HG02588 (cell line): ENCODE data around the gene TTC27.

Experiments
- ATAC-seq: cut with Tn5 transposase; IDR thresholded peaks from one replicate; pipeline ENCODE4 v1.9.1; 2021; ENCODE audit warnings: mild to moderate bottlenecking, moderate library complexity; ENCODE audit not compliant: unreplicated experiment

The TTC27 gene

GRCh38 chr2:32804205-32804604 lies 176.4 kb downstream of the TTC27 start:
- no peak for ATAC-seq

DNA sequence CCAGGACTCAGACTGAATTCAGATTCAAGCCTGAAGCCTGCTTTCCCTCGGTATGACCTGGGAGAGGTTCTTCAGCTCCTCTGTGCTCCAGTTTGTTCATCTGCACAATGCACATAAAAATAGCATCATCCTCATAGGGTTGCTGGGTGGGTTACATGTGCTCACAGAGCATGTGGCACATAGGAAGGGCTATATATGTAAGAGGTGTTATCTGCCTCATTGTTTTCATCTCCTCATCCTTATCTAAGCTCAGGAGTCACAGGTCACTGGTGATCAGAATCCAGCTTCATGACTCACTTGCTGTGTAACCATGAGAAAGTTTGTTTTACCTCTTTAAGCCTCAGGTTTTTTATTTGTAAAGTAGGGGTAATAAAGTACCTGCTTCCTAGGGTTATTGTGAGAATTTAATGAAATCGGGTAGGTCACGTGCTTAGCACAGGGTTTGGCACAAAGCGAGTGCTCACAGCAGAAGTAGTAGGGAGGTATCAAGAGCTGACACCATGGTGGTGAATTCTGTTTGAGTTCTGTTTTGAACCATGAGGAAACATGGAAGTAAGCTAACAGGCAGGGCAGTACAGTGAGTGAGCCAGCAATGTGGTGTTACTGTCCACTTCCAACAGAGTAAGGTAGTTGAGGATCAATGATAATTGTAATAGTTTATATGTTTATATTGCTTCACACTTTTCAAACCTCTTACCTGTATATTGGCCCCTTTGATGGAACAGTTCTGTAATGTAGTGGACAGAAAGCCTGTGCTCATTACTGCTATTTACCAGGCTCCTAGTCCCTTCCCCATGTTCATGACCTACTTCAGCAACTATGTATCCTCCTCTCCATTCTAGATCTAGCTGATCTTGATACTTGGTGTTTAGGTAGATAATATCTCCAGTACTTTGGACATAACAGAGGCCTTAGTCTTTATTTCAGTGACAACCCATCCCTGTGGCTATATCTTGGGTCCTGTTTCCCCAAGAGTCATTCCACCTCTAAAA lies 177.6 kb downstream of the TTC27 start:
- no peak for ATAC-seq

DNA sequence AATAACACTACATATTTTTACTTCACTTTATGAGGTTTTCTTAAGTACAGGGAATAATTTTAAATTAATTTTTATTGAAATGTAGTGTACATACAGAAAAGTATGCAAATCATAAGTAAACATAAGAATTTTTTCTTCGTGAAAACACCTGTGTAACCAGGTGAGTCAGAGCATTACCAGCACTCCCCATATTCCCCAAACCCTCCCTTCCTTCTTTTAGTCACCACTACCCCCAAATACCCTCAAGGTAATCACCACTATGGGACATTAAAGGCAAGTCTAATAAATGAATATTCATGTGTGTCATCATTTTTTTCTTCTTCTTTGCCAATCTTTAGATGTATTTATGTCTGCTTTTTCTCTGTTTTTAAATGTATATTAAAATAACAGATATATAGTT lies 179.0 kb downstream of the TTC27 start:
- ATAC-seq, result no peak

DNA sequence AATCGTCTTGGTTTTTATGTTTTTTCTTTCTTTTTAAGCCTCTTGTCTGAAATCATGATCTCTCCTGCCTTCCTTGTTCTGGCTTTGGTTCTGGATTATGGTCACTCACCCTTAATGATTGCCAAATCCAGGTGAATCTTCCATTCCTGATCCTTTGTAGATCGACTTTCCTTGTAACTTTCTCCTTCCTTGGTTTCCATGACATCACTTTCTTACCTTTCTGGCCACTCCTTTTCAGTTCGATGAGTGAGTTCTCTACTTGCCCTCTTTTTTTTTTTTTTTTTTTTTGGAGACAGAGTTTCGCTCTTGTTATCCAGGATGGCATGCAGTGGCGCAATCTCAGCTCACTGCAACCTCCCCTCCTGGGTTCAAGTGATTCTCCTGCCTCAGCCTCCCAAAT lies 179.8 kb downstream of the TTC27 start:
- no peak for ATAC-seq

DNA sequence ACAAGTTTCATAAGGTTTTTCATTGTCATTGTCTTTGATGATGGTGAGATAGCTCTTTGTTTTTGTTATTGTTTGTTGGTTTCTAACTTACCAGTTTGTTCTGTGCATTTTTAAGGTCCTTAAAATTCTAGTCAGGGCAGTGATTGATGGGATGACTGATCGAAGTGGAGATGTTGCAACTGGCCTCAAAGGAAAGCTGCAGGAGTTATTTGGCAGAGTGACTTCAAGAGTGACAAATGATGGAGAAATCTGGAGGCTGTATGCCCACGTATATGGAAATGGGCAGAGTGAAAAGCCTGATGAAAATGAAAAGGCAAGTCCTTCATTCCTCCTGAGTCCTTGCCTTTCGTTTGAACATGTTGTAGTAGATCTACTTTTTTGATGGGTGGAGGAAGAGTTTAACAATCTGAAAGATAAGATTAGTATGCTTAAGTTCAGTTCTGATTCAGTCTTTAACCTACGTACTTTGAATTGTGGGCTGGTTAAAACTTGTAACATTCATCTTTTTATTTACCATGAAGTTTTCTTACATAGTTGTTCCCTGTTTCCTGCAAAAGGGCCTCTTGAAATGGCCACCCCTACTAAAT lies 183.2 kb downstream of the TTC27 start:
- no peak for ATAC-seq

DNA sequence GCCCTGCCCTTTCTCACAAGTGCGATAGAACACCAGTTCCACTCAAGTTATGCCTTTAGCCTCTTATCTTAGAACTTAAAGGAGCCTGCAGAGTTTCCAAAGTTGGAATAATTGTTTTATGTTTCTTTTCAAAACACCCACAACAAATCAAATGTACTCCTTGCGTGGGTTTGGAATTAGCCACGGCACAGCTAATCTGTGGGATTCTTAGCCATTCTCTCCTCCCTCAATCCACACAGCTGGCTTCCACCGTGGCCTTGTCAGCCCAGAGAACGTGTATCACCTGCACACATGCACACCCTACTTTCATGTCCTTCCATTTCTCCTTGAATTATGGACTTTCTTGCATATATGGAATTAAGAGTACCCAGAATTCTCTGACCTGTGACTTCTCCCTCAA lies 183.8 kb downstream of the TTC27 start:
- no peak for ATAC-seq

DNA sequence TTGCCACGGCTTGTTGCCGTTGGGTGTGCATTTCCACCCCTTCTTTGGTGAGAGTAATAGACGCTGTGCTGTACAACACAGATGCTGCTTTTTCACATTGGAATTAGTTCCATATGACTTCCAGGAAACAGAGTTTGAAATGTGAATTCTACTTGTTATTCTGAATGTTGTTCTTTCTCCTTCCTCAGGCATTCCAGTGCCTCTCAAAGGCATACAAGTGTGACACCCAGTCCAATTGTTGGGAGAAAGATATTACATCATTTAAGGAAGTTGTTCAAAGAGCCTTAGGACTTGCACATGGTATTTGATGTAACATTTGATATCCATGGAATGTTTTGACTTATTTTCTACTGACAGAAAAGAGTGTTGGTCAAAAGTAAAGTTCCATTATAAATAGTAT lies 184.5 kb downstream of the TTC27 start:
- no peak for ATAC-seq

- no peak for ATAC-seq
Measured at GRCh38 chr2:32820088-32820487, 192.2 kb downstream of the TTC27 start.

- ATAC-seq, result no peak
Measured at GRCh38 chr2:32820701-32821100, 192.9 kb downstream of the TTC27 start.

DNA sequence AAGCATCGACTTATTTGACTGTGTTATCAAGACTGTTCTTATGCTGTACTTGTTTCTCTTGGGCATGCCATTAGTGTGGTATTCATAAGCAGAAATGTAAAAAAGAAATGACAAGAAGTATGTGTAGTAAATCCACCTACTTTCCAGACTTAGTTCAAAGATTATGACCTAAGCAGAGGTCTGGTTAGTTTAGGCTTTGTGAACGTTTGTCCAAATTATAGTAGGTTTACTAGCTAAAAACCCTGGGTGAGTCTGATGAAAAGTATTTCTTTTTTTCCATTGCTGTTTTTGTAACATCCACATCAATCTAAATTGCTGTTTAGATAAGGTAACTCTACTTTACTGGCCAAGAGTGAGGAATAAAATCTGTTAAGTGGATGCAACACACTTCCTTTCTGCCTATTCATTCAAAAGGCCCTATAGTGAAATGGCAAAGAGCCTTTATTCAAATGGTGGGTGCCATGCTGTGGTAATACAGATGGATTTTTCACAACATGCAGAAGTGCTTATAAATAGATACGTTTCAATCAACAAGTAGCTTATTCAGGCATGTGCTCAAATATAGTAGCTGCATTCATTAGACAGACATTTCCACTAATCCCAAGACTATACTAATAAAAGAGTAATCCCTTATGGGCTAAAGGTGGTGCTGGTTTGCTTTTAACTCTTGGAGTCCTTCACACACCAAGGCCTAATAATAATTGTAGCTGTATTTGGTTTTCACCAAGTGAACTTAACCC lies 196.4 kb downstream of the TTC27 start:
- no peak for ATAC-seq

DNA sequence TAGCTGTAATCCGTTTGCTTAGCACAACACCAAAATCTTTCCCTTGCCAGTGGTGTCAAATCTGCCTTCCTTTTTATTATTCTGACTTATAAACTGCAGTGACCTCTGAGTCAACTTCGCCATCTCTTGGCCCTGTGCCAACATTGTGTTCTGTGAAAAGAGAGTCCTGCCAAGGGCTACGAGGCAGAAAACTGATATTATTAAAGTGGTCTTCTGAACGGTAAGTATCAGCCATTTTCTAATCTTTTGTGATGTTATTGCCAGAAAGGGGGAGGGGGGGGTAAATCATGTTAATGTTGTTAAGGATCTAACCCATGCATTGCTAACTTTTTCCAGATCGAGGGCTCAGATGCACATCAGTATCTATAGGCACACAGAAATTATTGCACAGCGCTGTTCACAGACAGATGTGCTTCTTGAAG lies 197.5 kb downstream of the TTC27 start:
- no peak for ATAC-seq

- ATAC-seq, result no peak
Measured at GRCh38 chr2:32830196-32830595, 202.3 kb downstream of the TTC27 start.

DNA sequence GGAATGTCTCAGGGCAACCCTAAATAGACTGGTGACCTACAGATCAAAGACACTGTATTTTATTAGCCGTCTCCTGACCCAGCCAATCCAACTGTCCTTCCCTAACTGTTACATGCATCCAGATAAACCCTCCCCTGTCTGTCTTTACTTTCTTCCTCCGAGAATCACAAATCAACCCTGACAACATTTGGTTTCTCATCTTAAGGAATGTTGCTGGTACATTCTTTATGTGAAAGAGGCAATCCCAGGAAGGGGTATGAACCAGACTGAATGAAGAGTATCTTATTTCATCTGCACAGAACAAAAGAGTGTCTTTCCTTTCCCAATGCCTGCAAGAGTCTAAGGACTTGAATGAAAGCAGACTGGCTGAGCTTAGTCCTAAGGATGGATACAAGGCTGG lies 205.0 kb downstream of the TTC27 start:
- ATAC-seq, result no peak

DNA sequence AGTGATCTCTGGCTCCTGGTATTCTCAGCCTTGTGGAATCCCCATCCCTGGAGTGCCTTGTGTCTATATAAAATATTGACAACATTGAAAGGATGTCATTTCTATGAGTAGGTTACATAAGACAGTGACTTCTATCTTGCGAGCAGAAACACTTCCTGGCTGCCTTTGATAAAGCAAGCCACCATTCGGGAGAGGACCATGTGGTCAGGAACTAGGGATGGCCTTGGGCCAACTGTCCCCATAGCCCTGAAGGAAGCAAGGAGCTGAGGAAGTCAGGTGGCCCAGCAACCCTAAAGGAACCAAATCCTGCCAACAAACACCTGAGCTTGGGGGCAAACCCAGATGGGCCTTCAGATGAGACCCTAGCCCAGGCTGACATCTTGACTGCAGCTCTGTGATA lies 205.9 kb downstream of the TTC27 start:
- no peak for ATAC-seq

DNA sequence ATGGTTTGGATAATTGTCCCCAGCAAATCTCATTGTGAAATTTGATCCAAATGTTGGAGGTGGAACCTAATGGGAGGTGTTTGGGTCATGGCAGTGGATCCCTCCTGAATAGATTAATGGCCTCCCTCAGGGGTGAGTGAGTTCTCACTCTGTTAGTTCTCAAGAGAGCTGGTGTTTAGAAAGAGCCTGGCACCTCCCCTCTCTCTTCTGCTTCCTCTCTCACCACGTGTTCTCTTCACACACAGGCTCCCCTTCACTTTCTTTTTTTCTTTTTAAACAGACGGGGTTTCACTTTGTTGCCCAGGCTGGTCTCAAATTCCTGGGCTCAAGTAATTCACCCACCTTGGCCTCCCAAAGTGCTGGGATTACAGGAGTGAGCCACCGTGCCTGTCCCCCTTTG lies 207.3 kb downstream of the TTC27 start:
- peak; percentile 65 for ATAC-seq

- ATAC-seq, result no peak
Measured at GRCh38 chr2:32836933-32837332, 209.1 kb downstream of the TTC27 start.

DNA sequence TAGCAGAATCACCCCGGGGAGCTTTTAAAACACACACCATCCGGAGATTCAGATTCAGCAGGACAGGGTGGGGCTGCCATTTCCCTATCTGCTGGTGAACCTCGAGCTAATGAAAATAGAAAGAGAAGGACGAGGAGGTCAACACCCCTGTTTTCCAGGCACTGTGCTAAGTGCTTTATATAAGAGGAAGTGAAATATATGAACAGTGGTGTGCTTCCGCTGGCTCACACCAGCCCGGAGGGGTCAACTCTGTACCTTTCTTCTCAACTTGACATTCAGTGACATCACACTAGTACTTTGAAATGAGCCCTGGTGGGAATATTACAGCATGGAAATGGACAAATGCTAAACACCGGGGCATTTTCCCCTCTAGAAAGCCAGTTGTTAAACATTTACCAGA lies 210.6 kb downstream of the TTC27 start:
- ATAC-seq, result no peak

GRCh38 chr2:32838949-32839348 lies 211.1 kb downstream of the TTC27 start:
- no peak for ATAC-seq

- no peak for ATAC-seq
Measured at GRCh38 chr2:32841931-32842898, 214.4 kb downstream of the TTC27 start.

DNA sequence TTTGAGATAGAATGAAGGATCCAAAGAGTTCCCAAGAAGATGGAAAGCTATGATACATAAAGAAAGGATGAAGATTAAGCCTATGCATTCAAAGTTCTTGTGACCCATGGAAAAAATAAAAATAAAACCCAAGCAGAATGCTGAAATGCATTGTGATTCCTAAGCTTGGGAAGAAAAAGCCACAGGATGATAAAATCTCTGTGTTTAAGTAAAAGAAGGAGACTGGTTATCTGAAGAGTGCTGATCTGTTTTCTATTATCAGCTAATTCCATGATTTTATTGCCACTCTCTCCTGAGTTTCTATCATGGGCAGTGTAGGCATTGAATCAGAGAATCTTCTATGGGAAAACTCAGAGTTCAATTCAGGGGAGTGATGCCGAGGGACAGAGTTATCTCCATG lies 215.8 kb downstream of the TTC27 start:
- ATAC-seq, result no peak

DNA sequence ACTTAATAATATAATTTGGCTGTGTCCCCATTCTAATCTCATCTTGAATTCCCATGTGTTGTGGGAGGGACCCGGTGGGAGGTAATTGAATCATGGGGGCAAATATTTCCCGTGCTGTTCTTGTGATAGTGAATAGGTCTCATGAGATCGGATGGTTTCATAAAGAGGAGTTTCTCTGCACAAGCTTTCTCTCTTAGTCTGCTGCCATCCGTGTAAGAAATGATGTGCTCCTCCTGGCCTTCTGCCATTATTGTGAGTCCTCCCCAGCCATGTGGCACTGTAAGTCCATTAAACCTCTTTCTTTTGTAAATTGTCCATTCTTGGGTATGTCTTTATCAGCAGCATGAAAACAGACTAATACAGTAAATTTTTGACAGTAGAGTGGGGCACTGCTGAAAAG lies 216.4 kb downstream of the TTC27 start:
- no peak for ATAC-seq
